Osteoblast (primary cell): ENCODE results near the gene GLS2. TPM values are rescaled to one million over a fixed set of nuclear protein-coding genes. Genes with fewer than 3 reads are reported as not detected.

Experiments used
- DNase-seq: peaks from one replicate; pipeline ENCODE4 v3.0.0; 2011; ENCODE audit warnings: low spot score, mixed read lengths; ENCODE audit not compliant: insufficient read length; ENCODE audit errors: missing footprints
- H2AFZ ChIP-seq: 2 replicates; pipeline ENCODE4 v1.6.0; 2011; ENCODE audit warnings: mild to moderate bottlenecking, low read length
- H3K27ac ChIP-seq: 2 replicates; pipeline ENCODE4 v1.5.1; 2011; ENCODE audit warnings: mild to moderate bottlenecking, low read depth, low read length, moderate library complexity
- H3K27me3 ChIP-seq: 2 replicates; pipeline ENCODE4 v1.6.0; 2012; ENCODE audit warnings: mild to moderate bottlenecking, control low read depth, inconsistent platforms, low read length, moderate library complexity; ENCODE audit not compliant: insufficient read depth
- H3K36me3 ChIP-seq: 2 replicates; pipeline ENCODE4 v1.5.1; 2011; ENCODE audit warnings: mild to moderate bottlenecking, low read length, control low read depth, moderate library complexity; ENCODE audit not compliant: insufficient read depth
- H3K4me1 ChIP-seq: 2 replicates; pipeline ENCODE4 v1.5.1; 2011; ENCODE audit warnings: mild to moderate bottlenecking, low read length, control low read depth, moderate library complexity; ENCODE audit not compliant: insufficient read depth
- H3K4me2 ChIP-seq: 2 replicates; pipeline ENCODE4 v1.6.0; 2011; ENCODE audit warnings: mild to moderate bottlenecking, low read length; ENCODE audit not compliant: insufficient read depth
- H3K4me3 ChIP-seq: fragments of 200-600 bp; sonication (generic); 3 replicates; pipeline ENCODE4 v1.5.1; 2012; ENCODE audit warnings: mild to moderate bottlenecking, low read length, inconsistent platforms; ENCODE audit not compliant: insufficient read depth
- H3K79me2 ChIP-seq: 2 replicates; pipeline ENCODE4 v1.6.0; 2012; ENCODE audit warnings: mild to moderate bottlenecking, low read length, control low read depth, inconsistent platforms; ENCODE audit not compliant: insufficient read depth
- H3K9me3 ChIP-seq: 2 replicates; pipeline ENCODE4 v1.5.1; 2011; ENCODE audit warnings: low read depth, low read length, control low read depth
- H4K20me1 ChIP-seq: 2 replicates; pipeline ENCODE4 v1.6.0; 2012; ENCODE audit warnings: mild to moderate bottlenecking, low read length, control low read depth; ENCODE audit not compliant: insufficient read depth
- total RNA-seq: library from RNA; depleted of rRNA; stranded (reverse); fragments of >200 nt; gene quantifications from 2 replicates; pipeline ENCODE4 v1.2.3, GENCODE V29; 2012
- TF ChIP-seq, protein P1 (sequence below): IDR thresholded peaks from 2 replicates; pipeline ENCODE4 v1.5.1; 2011; ENCODE audit warnings: mild to moderate bottlenecking, low read depth, low read length, moderate library complexity; ENCODE audit errors: extremely low read depth

GLS2 gene
- total RNA-seq, 1 donor: 0.36 TPM

DNA sequence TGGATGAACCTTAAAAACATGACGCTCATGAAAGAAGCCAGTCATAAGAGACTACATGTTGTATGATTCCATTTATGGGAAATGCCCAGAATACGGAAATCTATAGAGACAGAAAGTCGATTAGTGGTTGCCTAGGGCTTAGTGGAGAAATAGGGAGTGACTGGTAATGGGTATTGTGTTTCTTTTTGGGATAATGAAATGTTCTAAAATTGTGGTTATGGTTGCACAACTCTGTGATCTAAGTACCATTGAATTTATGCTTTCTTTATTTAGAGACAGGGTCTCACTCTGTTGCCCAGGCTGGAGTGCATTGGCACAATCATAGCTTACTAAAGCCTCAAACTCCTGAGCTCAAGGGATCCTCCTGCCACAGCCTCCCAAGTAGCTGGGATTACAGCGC lies 41.7 kb upstream of the GLS2 start:
- DNase-seq: no peak
- Histone ChIP-seq H3K36me3 (peaks cover 7% of the 10 kb centered on the region), H3K9me3 (no peaks in the 10 kb centered on the region), H4K20me1 (peaks cover 12% of the 10 kb centered on the region), H3K4me3 (no peak overlapping the region), H3K79me2 (peaks cover 95% of the 10 kb centered on the region), H3K27ac (no peak overlapping the region), H3K27me3 (no peaks in the 10 kb centered on the region), H3K4me1 (peaks cover 18% of the 10 kb centered on the region), H3K4me2 (no peak overlapping the region), H2AFZ (no peak overlapping the region)
- TF ChIP-seq, protein P1, sequence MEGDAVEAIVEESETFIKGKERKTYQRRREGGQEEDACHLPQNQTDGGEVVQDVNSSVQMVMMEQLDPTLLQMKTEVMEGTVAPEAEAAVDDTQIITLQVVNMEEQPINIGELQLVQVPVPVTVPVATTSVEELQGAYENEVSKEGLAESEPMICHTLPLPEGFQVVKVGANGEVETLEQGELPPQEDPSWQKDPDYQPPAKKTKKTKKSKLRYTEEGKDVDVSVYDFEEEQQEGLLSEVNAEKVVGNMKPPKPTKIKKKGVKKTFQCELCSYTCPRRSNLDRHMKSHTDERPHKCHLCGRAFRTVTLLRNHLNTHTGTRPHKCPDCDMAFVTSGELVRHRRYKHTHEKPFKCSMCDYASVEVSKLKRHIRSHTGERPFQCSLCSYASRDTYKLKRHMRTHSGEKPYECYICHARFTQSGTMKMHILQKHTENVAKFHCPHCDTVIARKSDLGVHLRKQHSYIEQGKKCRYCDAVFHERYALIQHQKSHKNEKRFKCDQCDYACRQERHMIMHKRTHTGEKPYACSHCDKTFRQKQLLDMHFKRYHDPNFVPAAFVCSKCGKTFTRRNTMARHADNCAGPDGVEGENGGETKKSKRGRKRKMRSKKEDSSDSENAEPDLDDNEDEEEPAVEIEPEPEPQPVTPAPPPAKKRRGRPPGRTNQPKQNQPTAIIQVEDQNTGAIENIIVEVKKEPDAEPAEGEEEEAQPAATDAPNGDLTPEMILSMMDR: no peak

DNA sequence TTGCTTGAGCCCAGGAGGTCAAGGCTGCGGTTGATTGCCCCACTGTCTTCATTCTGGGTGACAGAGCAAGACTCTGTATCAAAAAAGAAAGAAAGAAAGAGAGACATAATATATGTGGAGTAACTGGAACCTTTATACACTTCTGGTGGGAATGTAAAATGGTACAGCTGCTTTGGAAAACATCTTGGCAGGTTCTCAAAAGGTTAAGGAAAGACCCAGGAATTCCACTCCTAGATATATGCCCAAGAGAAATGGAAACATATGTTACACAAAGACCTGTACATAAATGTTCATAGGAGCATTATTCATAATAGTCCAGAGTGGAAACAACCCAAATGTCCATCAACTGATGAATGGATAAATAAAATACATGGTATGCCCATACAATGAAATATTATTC lies 40.9 kb upstream of the GLS2 start:
- Histone ChIP-seq H3K36me3 (peaks cover 7% of the 10 kb centered on the region), H4K20me1 (peaks cover 8% of the 10 kb centered on the region), H3K79me2 (peaks cover 95% of the 10 kb centered on the region), H3K4me3 (no peak overlapping the region), H3K4me1 (peaks cover 22% of the 10 kb centered on the region), H3K9me3 (no peaks in the 10 kb centered on the region), H3K27me3 (no peaks in the 10 kb centered on the region), H3K4me2 (no peak overlapping the region), H3K27ac (no peak overlapping the region), H2AFZ (no peak overlapping the region)
- TF ChIP-seq, protein P1: no peak
- DNase-seq: no peak

DNA sequence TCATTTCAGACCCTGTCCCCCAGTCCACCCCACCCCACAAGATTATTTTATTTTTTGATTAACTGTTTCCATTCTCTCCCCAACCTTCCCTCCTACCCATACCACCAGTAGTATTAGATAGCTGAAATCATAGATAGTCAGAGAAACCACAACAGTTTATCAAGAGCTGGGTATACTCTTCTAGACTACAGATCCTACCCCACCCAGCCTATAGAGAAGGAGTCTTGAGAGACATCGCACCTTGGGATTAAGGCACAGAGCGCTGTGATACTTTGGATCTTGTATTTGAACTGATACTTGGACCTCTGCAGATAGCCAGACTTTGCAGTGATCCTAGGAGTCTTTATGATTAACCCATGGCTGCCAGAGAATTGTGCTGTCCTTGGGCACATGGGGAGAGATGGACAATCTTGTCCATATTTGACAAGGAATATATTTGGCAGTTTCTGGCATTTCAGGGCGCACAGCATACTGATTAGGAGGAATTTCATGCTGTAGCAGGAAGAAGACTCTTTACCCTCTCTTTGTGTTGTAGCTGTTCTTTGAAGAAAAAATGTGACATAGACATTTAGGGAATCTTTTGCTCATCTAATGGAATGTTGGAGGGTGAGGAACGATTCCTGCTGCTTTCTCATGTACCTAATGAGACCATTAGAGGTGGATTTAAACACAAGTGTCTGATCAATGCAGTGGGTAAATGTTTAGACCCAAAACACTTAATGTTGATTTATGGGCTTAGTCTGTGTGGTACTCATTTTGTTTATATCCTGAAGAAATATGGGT lies 34.6 kb upstream of the GLS2 start:
- H3K4me1 ChIP-seq: peaks cover 47% of the 10 kb centered on the region

More for the DNA sequence above, 34.6 kb upstream of the GLS2 start:
- no peaks in the 10 kb centered on the region for H3K9me3 ChIP-seq
- TF ChIP-seq, protein P1: no peak
- peak; percentile 49 for DNase-seq
- no peaks in the 10 kb centered on the region for H4K20me1 ChIP-seq
- no peaks in the 10 kb centered on the region for H3K27me3 ChIP-seq
- peak overlapping the region; percentile 90 for H3K4me3 ChIP-seq
- peak overlapping the region; percentile 93 for H3K27ac ChIP-seq
- H3K36me3 ChIP-seq: no peaks in the 10 kb centered on the region
- peak overlapping the region; percentile 75 for H2AFZ ChIP-seq
- peaks cover 56% of the 10 kb centered on the region for H3K79me2 ChIP-seq
- H3K4me2 ChIP-seq: peak overlapping the region; percentile 80
